Astrocyte of the cerebellum (primary cell): Measurements from ENCODE around the gene MARCHF10.

Experiments
- DNase-seq: peaks from one replicate; pipeline ENCODE4 v3.0.0-alpha.2; 2011; ENCODE audit warnings: low read depth
- H3K4me3 ChIP-seq: 2 replicates; pipeline ENCODE4 v1.5.1; 2011; ENCODE audit warnings: mild to moderate bottlenecking, low read depth, low read length, moderate library complexity
- CTCF ChIP-seq: IDR thresholded peaks from 2 replicates; pipeline ENCODE4 v1.5.1; 2012; ENCODE audit warnings: low read length, low read depth, moderate library complexity, mild to moderate bottlenecking; ENCODE audit errors: missing control alignments
- in situ Hi-C: cut with HindIII; loops from 2 replicates; pipeline ENCODE4 v1.10.0; 2017; ENCODE audit warnings: low sequenced_read_pairs

The MARCHF10 gene

GRCh38 chr17:62805234-62805633 lies 2.9 kb downstream of the MARCHF10 start:
- in situ Hi-C loops = no loop called here
- no peak for DNase-seq
- no peak for TF ChIP-seq CTCF
- H3K4me3 ChIP-seq = no peak overlapping the region

GRCh38 chr17:62804822-62805221 lies 3.3 kb downstream of the MARCHF10 start:
- H3K4me3 ChIP-seq = no peak overlapping the region
- TF ChIP-seq CTCF = no peak
- in situ Hi-C loops = no loop called here
- DNase-seq = no peak

GRCh38 chr17:62804025-62804424 lies 4.1 kb downstream of the MARCHF10 start:
- no peak for TF ChIP-seq CTCF
- in situ Hi-C loops = no loop called here

GRCh38 chr17:62802561-62803205 lies 5.4 kb downstream of the MARCHF10 start:
- TF ChIP-seq CTCF = no peak
- in situ Hi-C loops = no loop called here
- no peak for DNase-seq
- no peak overlapping the region for H3K4me3 ChIP-seq

More at GRCh38 chr17:62804025-62804424, 4.1 kb downstream of the MARCHF10 start:
- no peak overlapping the region for H3K4me3 ChIP-seq
- no peak for DNase-seq

- in situ Hi-C loops = no loop called here
- TF ChIP-seq CTCF = no peak
- no peak for DNase-seq
- no peak overlapping the region for H3K4me3 ChIP-seq
Observed at GRCh38 chr17:62801553-62802114, 6.5 kb downstream of the MARCHF10 start.

GRCh38 chr17:62800585-62800984 lies 7.5 kb downstream of the MARCHF10 start:
- H3K4me3 ChIP-seq = no peak overlapping the region
- no peak for TF ChIP-seq CTCF
- DNase-seq = no peak

More at GRCh38 chr17:62800585-62800984, 7.5 kb downstream of the MARCHF10 start:
- in situ Hi-C loops = no loop called here
